Hepatocyte (in vitro differentiated cells): Measurements from ENCODE around the gene JAG2. TPM values are rescaled to one million over a fixed set of nuclear protein-coding genes. Genes with fewer than 3 reads are reported as not detected.

Experiments
- DNase-seq: peaks from one replicate; pipeline ENCODE4 v3.0.0-alpha.2; 2016; ENCODE audit warnings: low spot score
- H2AFZ ChIP-seq: fragments of 200-600 bp; sonication (generic); 2 replicates; pipeline ENCODE4 v1.6.0; 2016; ENCODE audit warnings: antibody characterized with exemption, mild to moderate bottlenecking
- H3K27ac ChIP-seq: fragments of 200-600 bp; sonication (generic); 2 replicates; pipeline ENCODE4 v1.5.1; 2016; ENCODE audit warnings: mild to moderate bottlenecking
- H3K27me3 ChIP-seq: fragments of 200-600 bp; sonication (generic); 2 replicates; pipeline ENCODE4 v1.6.1; 2016
- H3K36me3 ChIP-seq: fragments of 200-600 bp; sonication (generic); replicated peaks from 2 replicates; pipeline ENCODE4 v1.5.1; 2016; ENCODE audit warnings: low read depth; ENCODE audit not compliant: insufficient read depth
- H3K4me1 ChIP-seq: fragments of 200-600 bp; sonication (generic); 2 replicates; pipeline ENCODE4 v1.5.1; 2016; ENCODE audit warnings: mild to moderate bottlenecking, moderate library complexity; ENCODE audit not compliant: insufficient read depth
- H3K4me2 ChIP-seq: fragments of 200-600 bp; sonication (generic); 2 replicates; pipeline ENCODE4 v1.6.0; 2016
- H3K4me3 ChIP-seq: fragments of 200-600 bp; sonication (generic); 2 replicates; pipeline ENCODE4 v1.5.1; 2016; ENCODE audit warnings: mild to moderate bottlenecking
- H3K79me2 ChIP-seq: fragments of 200-600 bp; sonication (generic); 2 replicates; pipeline ENCODE4 v1.6.0; 2017; ENCODE audit warnings: mild to moderate bottlenecking
- H3K9me2 ChIP-seq: fragments of 200-600 bp; sonication (generic); replicated peaks from 2 replicates; pipeline ENCODE4 v1.6.0; 2017; ENCODE audit warnings: mild to moderate bottlenecking; ENCODE audit not compliant: insufficient read depth
- H3K9me3 ChIP-seq: fragments of 200-600 bp; sonication (generic); 2 replicates; pipeline ENCODE4 v1.5.1; 2016; ENCODE audit warnings: low read depth, mild to moderate bottlenecking
- H4K20me1 ChIP-seq: fragments of 200-600 bp; sonication (generic); 2 replicates; pipeline ENCODE4 v1.6.0; 2016; ENCODE audit warnings: mild to moderate bottlenecking; ENCODE audit not compliant: insufficient read depth, poor library complexity, severe bottlenecking
- CTCF ChIP-seq: fragments of 200-600 bp; sonication (generic); IDR thresholded peaks from 2 replicates; pipeline ENCODE4 v1.5.1; 2016; ENCODE audit warnings: antibody characterized with exemption, mild to moderate bottlenecking; ENCODE audit not compliant: poor library complexity
- EZH2 ChIP-seq: fragments of 200-600 bp; sonication (generic); IDR thresholded peaks from 2 replicates; pipeline ENCODE4 v1.6.1; 2016; ENCODE audit warnings: antibody characterized with exemption, mild to moderate bottlenecking, borderline replicate concordance
- EZH2phosphoT487 ChIP-seq: fragments of 200-600 bp; sonication (generic); IDR thresholded peaks from one replicate; pipeline ENCODE4 v1.6.1; 2018; ENCODE audit warnings: antibody characterized with exemption, mild to moderate bottlenecking, low read depth, moderate library complexity; ENCODE audit not compliant: unreplicated experiment, severe bottlenecking
- WGBS: methylation state at CpG from one replicate; pipeline ENCODE4 v1.1.6; 2016; ENCODE audit warnings: low lambda C conversion rate; ENCODE audit errors: missing lambda C conversion rate; 5-methylcytosine and 5-hydroxymethylcytosine counted together
- polyA plus RNA-seq: library from polyadenylated mRNA; unstranded; fragments of >200 nt; fragmentation: Nextera tagmentation; extraction: Ambion mirVana; gene quantifications from 2 replicates; pipeline ENCODE4 v1.2.1, GENCODE V29; 2016
- total RNA-seq: library from RNA; depleted of rRNA; stranded (reverse); fragments of >200 nt; gene quantifications from 2 replicates; pipeline ENCODE4 v1.2.3, GENCODE V29; 2014

The JAG2 gene
- total and polyA plus RNA-seq, 2 experiments from 2014 or later: 4.1 to 6.1 TPM

GRCh38 chr14:105154476-105154871 is 14.1 kb downstream of the JAG2 start:
- Histone ChIP-seq H3K4me1 (no peaks in the 10 kb centered on the region), H3K27me3 (no peaks in the 10 kb centered on the region), H3K4me3 (no peak overlapping the region), H3K9me3 (no peaks in the 10 kb centered on the region), H3K27ac (no peak overlapping the region), H3K4me2 (no peak overlapping the region), H3K79me2 (no peaks in the 10 kb centered on the region), H3K9me2 (no peaks in the 10 kb centered on the region), H4K20me1 (no peaks in the 10 kb centered on the region), H2AFZ (no peak overlapping the region), H3K36me3 (no peaks in the 10 kb centered on the region)
- WGBS: 93% methylated on average over 8 of the region's 12 CpGs
- TF ChIP-seq CTCF: no peak
- TF ChIP-seq EZH2: no peak
- no peak for TF ChIP-seq EZH2phosphoT487
- no peak for DNase-seq

GRCh38 chr14:105153739-105154475 is 14.7 kb downstream of the JAG2 start:
- Histone ChIP-seq H3K36me3 (no peaks in the 10 kb centered on the region), H3K27me3 (no peaks in the 10 kb centered on the region), H3K4me3 (no peak overlapping the region), H3K9me2 (no peaks in the 10 kb centered on the region), H3K27ac (no peak overlapping the region), H3K79me2 (no peaks in the 10 kb centered on the region), H3K4me1 (no peaks in the 10 kb centered on the region), H4K20me1 (no peaks in the 10 kb centered on the region), H2AFZ (no peak overlapping the region), H3K9me3 (no peaks in the 10 kb centered on the region), H3K4me2 (no peak overlapping the region)
- DNase-seq: no peak
- no peak for TF ChIP-seq EZH2phosphoT487
- WGBS: 93% methylated on average over 22 of the region's 26 CpGs

- Histone ChIP-seq H3K36me3 (no peaks in the 10 kb centered on the region), H3K79me2 (no peaks in the 10 kb centered on the region), H2AFZ (no peak overlapping the region), H3K4me1 (no peaks in the 10 kb centered on the region), H3K27me3 (no peaks in the 10 kb centered on the region), H3K27ac (no peak overlapping the region), H3K9me2 (no peaks in the 10 kb centered on the region), H4K20me1 (no peaks in the 10 kb centered on the region), H3K4me3 (no peak overlapping the region), H3K4me2 (no peak overlapping the region), H3K9me3 (no peaks in the 10 kb centered on the region)
- 83% methylated on average over 16 of the region's 18 CpGs for WGBS
- DNase-seq: no peak
- TF ChIP-seq EZH2: no peak
- TF ChIP-seq EZH2phosphoT487: no peak
- TF ChIP-seq CTCF: no peak
These were observed 15.2 kb downstream of the JAG2 start for GRCh38 chr14:105153331-105153731.

GRCh38 chr14:105152794-105153241 is 15.8 kb downstream of the JAG2 start:
- Histone ChIP-seq H3K9me2 (no peaks in the 10 kb centered on the region), H3K27ac (no peak overlapping the region), H3K79me2 (no peaks in the 10 kb centered on the region), H3K4me3 (no peak overlapping the region), H3K36me3 (no peaks in the 10 kb centered on the region), H3K9me3 (no peaks in the 10 kb centered on the region), H2AFZ (no peak overlapping the region), H4K20me1 (no peaks in the 10 kb centered on the region), H3K4me2 (no peak overlapping the region), H3K4me1 (no peaks in the 10 kb centered on the region), H3K27me3 (no peaks in the 10 kb centered on the region)
- DNase-seq: no peak
- TF ChIP-seq EZH2 (no peak), EZH2phosphoT487 (no peak), CTCF (no peak)
- 94% methylated on average over 13 of the region's 14 CpGs for WGBS
